Measurements from ENCODE around the gene JAKMIP1.

The JAKMIP1 gene

DNA sequence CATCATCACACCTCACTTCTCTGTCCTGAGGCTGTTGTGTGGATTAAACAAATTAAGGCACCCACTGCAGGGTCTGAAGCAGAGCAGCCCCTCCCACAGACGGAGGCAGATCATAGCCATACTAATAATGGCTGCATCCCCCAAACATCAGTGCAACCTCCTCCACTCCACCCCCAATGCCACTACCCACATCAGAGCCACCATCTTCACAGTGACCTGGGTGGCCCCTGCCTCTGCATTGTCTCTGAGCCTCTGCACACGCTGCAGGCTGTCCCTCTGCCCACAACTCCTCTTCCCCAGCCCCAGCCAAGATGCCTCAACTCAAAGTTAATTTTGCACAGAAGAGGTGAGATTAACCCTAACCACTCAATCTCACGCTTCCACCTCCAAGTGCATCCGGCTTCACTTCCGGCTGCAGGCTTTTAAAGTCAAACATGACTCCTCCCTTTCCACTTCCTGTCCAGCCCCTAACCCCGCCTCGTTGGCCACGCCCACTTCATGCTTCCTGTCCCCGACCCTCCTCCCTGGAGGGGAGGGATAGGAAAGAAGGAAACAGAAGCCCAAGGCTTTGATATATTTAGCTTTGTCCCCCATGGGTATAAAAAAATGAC lies 22.7 kb downstream of the JAKMIP1 start:
- no peak for DNase-seq

GRCh38 chr4:6175426-6175825 lies 24.9 kb downstream of the JAKMIP1 start:
- DNase-seq: no peak

GRCh38 chr4:6172927-6173200 lies 27.5 kb downstream of the JAKMIP1 start:
- DNase-seq: no peak

- DNase-seq: no peak
These were observed 28.0 kb downstream of the JAKMIP1 start for GRCh38 chr4:6172093-6172926.

- DNase-seq: no peak
These were observed 31.1 kb downstream of the JAKMIP1 start for GRCh38 chr4:6169239-6169638.

DNA sequence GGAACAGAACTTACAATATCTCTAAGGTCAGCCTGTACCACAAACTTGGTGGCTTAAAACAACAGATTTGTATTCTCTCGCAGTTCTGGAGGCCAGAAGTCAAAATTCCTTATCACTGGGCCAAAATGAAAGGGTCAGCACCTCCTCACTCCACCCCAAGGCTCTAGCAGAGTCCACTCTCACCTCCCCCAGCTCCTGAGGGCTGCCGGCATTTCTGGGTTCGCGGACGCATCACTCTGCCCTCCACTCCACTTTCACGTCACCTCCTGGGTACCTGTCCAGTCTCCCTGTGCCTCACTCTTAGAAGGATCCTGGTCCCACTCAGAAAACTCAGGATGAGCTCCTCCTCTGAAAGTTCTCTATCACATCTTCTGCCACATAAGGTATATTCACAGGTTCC lies 34.6 kb downstream of the JAKMIP1 start:
- no peak for DNase-seq

- DNase-seq: no peak
These were observed 37.5 kb downstream of the JAKMIP1 start for GRCh38 chr4:6162885-6163284.

DNA sequence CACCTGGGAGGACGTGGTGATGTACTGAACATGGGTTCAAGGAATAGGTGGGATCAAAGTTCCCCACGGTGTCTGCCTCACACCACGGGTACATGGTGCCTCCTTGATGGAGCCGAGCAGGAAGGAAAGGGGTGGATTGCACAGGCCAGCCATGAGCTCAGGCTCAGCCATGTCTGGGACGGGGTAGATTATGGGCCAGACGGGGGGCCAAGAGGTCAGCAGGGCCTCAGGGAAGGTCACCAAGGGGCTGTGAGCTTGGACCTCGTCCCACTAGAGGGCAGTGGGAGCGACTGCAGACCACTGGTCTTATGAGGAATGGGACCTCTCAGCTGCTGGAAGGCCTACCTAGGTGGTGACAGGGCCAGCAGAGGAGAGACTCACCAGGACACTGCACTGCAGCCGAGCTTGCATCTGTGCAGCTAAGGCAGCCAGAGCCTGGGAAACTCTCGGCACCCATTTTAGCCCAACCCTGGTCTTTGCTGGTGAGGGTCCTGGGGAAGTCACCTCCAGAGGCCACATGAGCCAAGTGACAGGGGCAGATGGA lies 38.4 kb downstream of the JAKMIP1 start:
- no peak for DNase-seq

DNA sequence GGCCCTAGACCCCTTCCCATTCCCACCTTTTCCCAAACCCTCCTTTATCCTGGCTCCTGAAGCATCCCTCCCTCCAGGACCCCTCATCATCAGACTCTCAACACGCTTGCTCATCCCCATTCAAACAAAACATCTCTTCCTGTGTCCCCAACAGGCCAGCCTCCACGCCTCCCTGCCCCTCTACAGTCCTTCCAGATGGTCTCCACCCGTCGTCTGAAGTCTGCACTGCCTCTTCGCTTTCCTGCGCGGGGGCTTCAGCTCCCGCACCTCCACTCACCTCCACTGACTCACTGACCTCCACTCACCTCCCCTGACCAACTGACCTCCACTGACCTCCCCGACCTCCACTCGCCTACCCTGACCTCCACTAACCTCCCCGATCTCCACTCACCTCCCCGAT lies 39.8 kb downstream of the JAKMIP1 start:
- DNase-seq: no peak

DNA sequence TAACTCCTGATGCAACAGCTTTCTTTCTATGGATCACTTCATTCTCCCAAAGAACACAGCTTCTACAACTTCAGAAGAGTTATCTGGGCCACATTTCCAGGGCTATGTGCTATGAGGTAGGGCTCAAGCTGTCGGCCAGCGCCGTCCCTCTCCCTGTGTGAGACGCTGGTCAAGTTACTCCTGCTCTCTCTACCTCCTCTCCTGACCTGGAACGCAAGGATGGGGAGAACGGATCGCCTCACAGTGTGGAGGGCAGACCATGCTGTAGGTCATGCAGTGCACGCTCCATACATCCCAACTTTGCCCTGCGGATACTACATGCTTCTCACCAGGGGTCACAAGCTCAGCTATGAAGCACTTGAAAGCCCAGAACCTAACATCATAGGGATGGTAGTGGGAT lies 42.4 kb downstream of the JAKMIP1 start:
- DNase-seq: no peak

- DNase-seq: no peak
These were observed 44.2 kb downstream of the JAKMIP1 start for GRCh38 chr4:6155996-6156750.

- DNase-seq: no peak
These were observed 45.5 kb downstream of the JAKMIP1 start for GRCh38 chr4:6154875-6155274.

GRCh38 chr4:6153874-6154273 lies 46.5 kb downstream of the JAKMIP1 start:
- DNase-seq: no peak

GRCh38 chr4:6152869-6153705 lies 47.3 kb downstream of the JAKMIP1 start:
- no peak for DNase-seq

GRCh38 chr4:6150046-6150735 lies 50.2 kb downstream of the JAKMIP1 start:
- no peak for DNase-seq

GRCh38 chr4:6148506-6149205 lies 51.7 kb downstream of the JAKMIP1 start:
- DNase-seq: no peak

DNA sequence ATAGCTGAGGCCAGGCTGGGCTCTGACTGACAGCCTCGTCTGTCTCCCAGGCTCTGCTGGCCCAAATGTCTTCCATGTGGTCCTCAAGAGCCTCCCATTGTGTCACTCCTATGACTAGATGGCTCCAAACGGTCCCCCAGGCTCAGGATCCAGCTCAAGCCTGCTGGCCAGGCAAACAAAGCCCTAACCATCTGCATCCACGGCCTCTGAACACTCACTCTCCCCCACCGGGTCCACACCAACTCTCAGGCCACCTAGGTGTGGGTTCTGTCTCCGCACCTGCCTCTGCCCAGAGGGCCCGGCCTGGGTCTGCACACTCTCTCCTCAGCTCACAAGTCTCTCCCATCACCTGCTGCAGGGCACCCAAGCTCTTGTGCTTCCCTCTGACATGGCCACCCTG lies 52.9 kb downstream of the JAKMIP1 start:
- DNase-seq: no peak

- DNase-seq: no peak
These were observed 56.7 kb downstream of the JAKMIP1 start for GRCh38 chr4:6143603-6144181.

DNA sequence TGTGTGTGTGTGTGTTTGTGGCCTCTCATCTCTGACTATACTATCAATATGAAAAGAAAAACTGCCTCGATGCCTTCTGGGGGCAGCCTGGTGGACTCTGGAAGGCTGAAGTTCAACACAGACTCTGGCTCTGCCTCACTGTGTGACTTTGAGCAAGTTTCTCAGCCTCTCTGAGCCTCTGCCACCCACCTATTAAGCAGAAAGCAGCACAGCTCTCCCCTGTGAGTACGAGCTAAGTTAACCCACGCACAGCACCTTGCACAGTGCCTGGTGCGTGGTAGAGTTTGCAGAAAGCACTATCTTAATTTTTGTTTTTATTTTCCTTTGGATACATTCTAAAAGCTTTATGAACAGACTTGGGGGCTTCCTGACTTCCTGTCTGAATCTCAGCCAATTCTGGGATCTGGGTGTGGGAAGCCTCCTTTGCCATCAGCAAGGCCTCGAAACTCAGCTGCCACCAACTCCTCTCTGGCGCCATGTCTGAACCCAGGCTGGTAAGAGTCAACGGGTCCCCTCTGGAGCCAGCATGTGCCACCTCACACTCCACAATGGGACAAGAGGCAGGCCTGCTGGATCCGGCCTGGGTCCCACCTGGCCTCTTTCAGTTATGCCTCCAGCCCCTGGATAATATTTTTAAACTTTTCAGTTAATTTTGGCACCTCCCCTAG lies 57.3 kb downstream of the JAKMIP1 start:
- DNase-seq: no peak

DNA sequence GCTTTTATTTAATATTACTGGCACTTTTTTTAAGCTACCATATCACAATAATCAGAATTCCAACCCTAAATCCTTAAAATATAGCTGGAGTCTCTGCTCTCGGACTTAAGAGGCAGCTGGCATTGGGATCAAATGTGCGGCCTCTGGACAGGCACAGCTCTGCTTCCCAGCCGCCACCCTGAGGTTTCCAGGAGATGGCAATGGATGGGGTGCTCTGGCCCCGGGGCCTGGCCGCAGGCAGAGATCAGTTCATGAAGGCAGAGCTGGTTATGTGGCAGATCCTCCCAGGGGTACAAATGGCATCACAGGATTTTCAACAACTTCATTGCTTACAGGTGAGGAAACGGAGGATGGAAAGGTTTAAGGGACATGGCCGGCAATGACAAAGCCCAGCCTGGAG lies 57.8 kb downstream of the JAKMIP1 start:
- no peak for DNase-seq

DNA sequence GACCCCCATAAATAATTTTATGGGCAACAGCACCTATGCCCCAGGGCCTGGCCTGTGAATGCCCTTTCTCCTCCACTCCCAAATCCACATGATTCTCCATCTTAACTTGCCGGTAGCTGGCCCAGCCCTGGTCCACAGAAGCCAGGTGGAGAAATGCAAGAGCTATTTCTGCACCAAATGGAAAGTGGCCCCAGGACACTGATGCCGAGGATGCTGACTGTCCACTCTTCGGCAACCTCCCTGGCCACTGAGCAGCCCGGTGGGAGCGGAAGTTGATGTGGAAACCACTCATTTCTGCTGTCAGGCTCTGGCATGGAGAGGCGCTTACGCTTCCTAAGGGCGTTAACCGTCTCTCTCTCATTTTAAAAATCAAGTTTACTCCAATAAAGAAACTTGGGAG lies 58.8 kb downstream of the JAKMIP1 start:
- DNase-seq: no peak

Measured in NCI-H2081 treated with DMSO at 0.1 percent for 48 hours (cell line).